GM19455 (cell line): ENCODE data around the gene PACSIN3.
"Not testable (repeated sequence)": the region's sequence is repeated elsewhere in the genome, so short reads cannot be mapped to it uniquely, and the experiment has no call there.

Experiments used
- ATAC-seq: cut with Tn5 transposase; IDR thresholded peaks from one replicate; pipeline ENCODE4 v1.9.1; 2021; ENCODE audit not compliant: unreplicated experiment

Gene PACSIN3

GRCh38 chr11:47198161-47198560 is 11.9 kb upstream of the PACSIN3 start:
- ATAC-seq = not testable (repeated sequence)

- no peak for ATAC-seq
Observed at GRCh38 chr11:47192111-47192510, 5.9 kb upstream of the PACSIN3 start.

GRCh38 chr11:47191137-47191536 is 4.9 kb upstream of the PACSIN3 start:
- ATAC-seq = not testable (repeated sequence)

- ATAC-seq = no peak
Observed at GRCh38 chr11:47189100-47189834, 3.0 kb upstream of the PACSIN3 start.

GRCh38 chr11:47188259-47188658 is 2.0 kb upstream of the PACSIN3 start:
- ATAC-seq = no peak

- ATAC-seq = no peak
Observed at GRCh38 chr11:47187723-47188122, 1.5 kb upstream of the PACSIN3 start.

- no peak for ATAC-seq
Observed at GRCh38 chr11:47186700-47187695, 764 bp upstream of the PACSIN3 start.

GRCh38 chr11:47185305-47186075 is 744 bp downstream of the PACSIN3 start:
- no peak for ATAC-seq

GRCh38 chr11:47184711-47185304 is 1.4 kb downstream of the PACSIN3 start:
- no peak for ATAC-seq

- ATAC-seq = no peak
Observed at GRCh38 chr11:47183969-47184368, 2.3 kb downstream of the PACSIN3 start.

- ATAC-seq = no peak
Observed at GRCh38 chr11:47183031-47183856, 3.0 kb downstream of the PACSIN3 start.

GRCh38 chr11:47182380-47182779 is 3.9 kb downstream of the PACSIN3 start:
- no peak for ATAC-seq

GRCh38 chr11:47181271-47181670 is 5.0 kb downstream of the PACSIN3 start:
- ATAC-seq = no peak

- no peak for ATAC-seq
Observed at GRCh38 chr11:47180006-47180787, 6.0 kb downstream of the PACSIN3 start.

GRCh38 chr11:47179655-47179991 is 6.6 kb downstream of the PACSIN3 start:
- no peak for ATAC-seq

GRCh38 chr11:47178737-47179654 is 7.2 kb downstream of the PACSIN3 start:
- ATAC-seq = no peak

GRCh38 chr11:47178316-47178715 is 7.9 kb downstream of the PACSIN3 start:
- ATAC-seq = no peak

- ATAC-seq = no peak
Observed at GRCh38 chr11:47177846-47178245, 8.4 kb downstream of the PACSIN3 start.
